NCI-H2029 (cell line): ENCODE measurements around the gene KLK4.
"Not testable (repeated sequence)": the region's sequence is repeated elsewhere in the genome, so short reads cannot be mapped to it uniquely, and the experiment has no call there.

Experiments
- DNase-seq: peaks from one replicate; lab custom pipeline; 2025; lab: John Stamatoyannopoulos, UW

The KLK4 gene

GRCh38 chr19:50912727-50913716 is 1.8 kb upstream of the KLK4 start:
- no peak for DNase-seq

GRCh38 chr19:50912102-50912599 is 956 bp upstream of the KLK4 start:
- DNase-seq: no peak

GRCh38 chr19:50910722-50911121 is 473 bp downstream of the KLK4 start:
- DNase-seq: no peak

GRCh38 chr19:50909240-50910070 is 1.7 kb downstream of the KLK4 start:
- DNase-seq: peak; percentile 36

GRCh38 chr19:50908336-50908735 is 2.9 kb downstream of the KLK4 start:
- no peak for DNase-seq

- DNase-seq: peak; percentile 26
These were observed 5.0 kb downstream of the KLK4 start for GRCh38 chr19:50906217-50906616.

- no peak for DNase-seq
These were observed 8.6 kb downstream of the KLK4 start for GRCh38 chr19:50902640-50903039.

GRCh38 chr19:50899569-50899968 is 11.6 kb downstream of the KLK4 start:
- no peak for DNase-seq

- no peak for DNase-seq
These were observed 13.2 kb downstream of the KLK4 start for GRCh38 chr19:50898018-50898417.

- no peak for DNase-seq
These were observed 13.6 kb downstream of the KLK4 start for GRCh38 chr19:50897612-50898011.

- no peak for DNase-seq
These were observed 14.0 kb downstream of the KLK4 start for GRCh38 chr19:50897191-50897607.

- peak; percentile 50 for DNase-seq
These were observed 14.5 kb downstream of the KLK4 start for GRCh38 chr19:50896591-50897190.

GRCh38 chr19:50896089-50896590 is 15.1 kb downstream of the KLK4 start:
- DNase-seq: not testable (repeated sequence)

GRCh38 chr19:50894478-50895356 is 16.5 kb downstream of the KLK4 start:
- DNase-seq: no peak

GRCh38 chr19:50893047-50893736 is 18.0 kb downstream of the KLK4 start:
- no peak for DNase-seq

- no peak for DNase-seq
These were observed 20.0 kb downstream of the KLK4 start for GRCh38 chr19:50891253-50891625.

GRCh38 chr19:50890422-50891252 is 20.6 kb downstream of the KLK4 start:
- DNase-seq: no peak

GRCh38 chr19:50889638-50890037 is 21.6 kb downstream of the KLK4 start:
- DNase-seq: no peak

- DNase-seq: no peak
These were observed 29.0 kb downstream of the KLK4 start for GRCh38 chr19:50882188-50882587.
